HG03432 (cell line): ENCODE results near the gene SESN2.

Source experiments
- ATAC-seq: cut with Tn5 transposase; IDR thresholded peaks from one replicate; pipeline ENCODE4 v1.9.1; 2021; ENCODE audit warnings: mild to moderate bottlenecking, moderate library complexity; ENCODE audit not compliant: unreplicated experiment

SESN2 gene

DNA sequence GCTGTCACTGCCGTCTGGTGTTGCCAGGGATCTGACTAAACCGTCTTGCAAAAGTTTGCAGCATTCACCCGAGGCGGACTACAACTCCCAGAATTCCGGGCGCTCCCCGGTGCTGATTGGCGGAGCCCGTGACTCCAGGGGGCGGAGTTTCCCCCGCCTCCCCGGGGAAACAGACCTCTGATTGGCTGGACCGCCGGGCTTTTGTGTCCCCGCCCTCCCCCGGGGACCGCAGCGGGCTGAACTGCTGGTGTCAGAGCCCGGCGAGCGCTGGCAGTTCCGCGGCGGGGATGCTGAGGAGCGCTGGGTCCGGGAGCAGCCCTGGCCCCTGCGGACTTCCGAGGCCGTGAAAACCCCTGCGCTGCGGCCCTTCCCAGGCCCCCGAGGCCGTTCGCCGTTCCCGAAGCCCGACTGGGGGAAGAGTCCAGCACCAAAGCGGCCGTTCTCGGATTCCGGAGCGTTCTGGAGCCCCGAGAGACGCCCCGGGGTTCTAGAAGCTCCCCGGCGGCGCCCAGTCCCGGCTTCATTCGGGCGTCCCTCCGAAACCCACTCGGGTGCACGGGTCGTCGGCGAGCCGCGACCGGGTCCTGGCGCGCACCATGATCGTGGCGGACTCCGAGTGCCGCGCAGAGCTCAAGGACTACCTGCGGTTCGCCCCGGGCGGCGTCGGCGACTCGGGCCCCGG is at the start of gene SESN2:
Gene SESN2 (plus strand): TSS at position 267 of the 682 bp plus-strand sequence. CDS start 330 bp downstream, at position 597.
- peak; percentile 90 for ATAC-seq

DNA sequence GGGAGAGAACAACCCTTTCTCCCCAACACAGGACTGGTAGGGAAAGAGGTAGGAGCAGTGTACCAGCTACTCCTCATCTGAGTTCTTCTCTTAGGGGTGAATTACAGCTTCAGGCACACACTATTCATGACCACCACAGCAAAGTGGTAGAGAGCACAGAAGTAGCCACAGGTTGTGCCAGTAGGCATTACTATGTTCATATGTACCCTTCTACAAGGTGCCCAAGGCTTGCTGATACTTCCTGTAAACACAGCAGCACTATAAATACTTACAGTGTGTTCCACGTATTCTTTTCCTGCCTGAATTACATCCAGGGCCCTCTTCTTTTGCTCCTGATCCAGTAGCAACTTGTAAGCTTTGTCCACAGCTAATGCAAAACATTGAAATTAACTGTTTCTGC is 49.6 kb upstream of the SESN2 start:
- no peak for ATAC-seq

DNA sequence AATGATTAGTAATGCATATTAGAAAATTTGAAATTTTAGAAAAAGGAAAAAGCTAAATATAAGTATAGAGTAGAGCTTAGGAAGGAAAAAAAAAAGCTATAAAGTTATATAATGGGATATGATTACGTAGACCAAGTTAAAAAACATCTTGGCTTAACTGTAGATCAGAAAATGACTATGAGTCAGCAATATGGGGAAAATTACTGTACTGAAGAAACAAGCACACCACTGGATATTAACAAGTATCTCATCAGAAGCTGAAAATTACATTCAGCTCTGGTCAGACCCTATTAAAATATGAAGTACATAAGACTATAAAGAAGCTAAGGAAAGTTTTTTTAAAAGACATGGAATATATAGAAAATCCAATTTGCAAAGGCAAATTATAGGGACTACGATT is 46.0 kb upstream of the SESN2 start:
- no peak for ATAC-seq

GRCh38 chr1:28229089-28229488 is 30.2 kb upstream of the SESN2 start:
- no peak for ATAC-seq

- ATAC-seq, result no peak
Observed at GRCh38 chr1:28229996-28230395, 29.3 kb upstream of the SESN2 start.

DNA sequence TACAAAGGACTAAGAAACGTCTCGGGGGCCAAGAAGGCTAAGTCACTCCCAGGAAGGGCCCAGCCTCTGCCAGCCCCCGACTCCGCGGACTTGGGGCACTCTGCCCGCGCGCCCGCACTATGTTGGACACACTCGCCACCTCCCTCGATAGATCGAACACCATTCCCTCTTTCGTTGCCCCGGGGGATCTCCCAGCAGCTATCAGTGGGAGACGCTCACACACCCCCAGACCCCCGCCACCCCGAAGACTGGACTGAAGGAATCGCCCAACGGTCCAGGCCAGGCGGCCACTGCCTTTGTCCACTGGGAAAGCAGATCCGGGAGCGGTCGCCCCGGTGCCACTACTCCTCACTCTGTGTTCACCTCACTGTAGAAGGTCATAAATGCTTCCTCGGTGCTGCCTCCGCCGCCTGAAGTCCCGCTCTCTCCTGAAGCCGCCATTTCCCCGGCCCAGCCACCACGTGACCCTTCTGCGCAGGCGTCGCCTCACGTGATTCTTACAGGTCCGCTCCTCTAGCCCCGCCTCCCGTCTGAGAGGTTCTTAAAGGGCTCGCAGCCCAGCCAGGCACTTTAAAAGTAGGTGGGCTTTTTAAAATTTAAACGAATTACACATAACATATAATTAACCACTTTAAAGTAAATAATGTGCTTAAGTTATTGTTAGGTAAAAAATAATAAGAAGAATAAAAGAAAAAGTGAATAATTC is 26.6 kb upstream of the SESN2 start, which contains the start of gene DNAJC8:
Gene DNAJC8 (minus strand): TSS at position 472 of the 706 bp plus-strand sequence. CDS start 31 bp downstream, at position 441.
- peak; percentile 65 for ATAC-seq

DNA sequence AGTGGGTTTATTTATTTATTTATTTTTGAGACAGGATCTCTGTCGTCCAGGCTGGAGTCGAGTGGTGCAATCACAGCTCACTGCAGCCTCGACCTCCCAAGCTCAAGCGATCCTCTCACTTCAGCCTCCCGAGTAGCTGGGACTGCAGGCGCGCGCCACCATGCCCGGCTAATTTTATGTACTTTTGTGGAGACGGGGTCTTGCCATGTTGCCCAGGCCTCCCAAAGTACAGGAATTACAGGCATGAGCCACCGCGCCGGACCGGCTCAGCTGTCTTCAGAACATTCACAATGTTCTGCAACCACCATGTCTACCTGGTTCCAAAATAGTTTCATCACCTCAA is 26.1 kb upstream of the SESN2 start:
- ATAC-seq, result no peak

DNA sequence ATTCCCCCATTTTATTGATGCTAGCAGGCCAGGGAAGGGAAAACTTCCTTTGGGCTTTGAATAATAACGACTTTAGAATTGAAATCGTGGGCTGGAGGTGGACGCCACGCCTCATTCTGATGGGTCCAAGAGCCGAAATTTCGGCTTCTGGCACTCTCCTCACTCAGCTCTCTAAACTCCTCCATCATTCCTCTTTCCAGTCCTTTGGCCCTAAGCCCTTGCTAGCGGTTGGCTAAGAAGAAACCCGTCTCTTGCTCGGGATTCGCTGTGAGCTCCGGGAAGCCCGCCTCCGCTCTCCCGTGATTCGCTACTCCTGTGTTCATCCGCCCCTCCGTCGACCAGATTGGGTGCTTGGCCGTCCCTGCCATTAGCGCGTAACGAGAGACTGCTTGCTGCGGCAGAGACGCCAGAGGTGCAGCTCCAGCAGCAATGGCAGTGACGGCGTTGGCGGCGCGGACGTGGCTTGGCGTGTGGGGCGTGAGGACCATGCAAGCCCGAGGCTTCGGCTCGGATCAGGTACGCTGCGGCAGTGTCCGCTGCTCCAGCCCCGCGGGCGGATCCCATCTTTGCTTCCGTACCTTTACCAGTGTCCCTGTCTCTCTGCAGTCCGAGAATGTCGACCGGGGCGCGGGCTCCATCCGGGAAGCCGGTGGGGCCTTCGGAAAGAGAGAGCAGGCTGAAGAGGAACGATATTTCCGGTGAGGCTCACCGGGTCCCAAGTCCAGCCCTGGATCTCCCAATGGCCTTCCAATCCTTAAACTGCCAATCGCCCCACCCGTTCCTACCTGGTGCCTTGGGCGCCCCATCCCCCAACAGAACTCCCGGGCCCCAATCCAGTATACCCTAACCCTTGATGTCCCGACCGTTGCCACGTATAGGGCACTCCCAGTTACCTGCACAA is 23.3 kb upstream of the SESN2 start, which contains the start of gene ATP5IF1:
Gene ATP5IF1 (plus strand): TSS at position 370 of the 901 bp plus-strand sequence. CDS start 60 bp downstream, at position 430.
- peak; percentile 86 for ATAC-seq

- ATAC-seq, result no peak
Observed at GRCh38 chr1:28236656-28237322, 22.5 kb upstream of the SESN2 start.

DNA sequence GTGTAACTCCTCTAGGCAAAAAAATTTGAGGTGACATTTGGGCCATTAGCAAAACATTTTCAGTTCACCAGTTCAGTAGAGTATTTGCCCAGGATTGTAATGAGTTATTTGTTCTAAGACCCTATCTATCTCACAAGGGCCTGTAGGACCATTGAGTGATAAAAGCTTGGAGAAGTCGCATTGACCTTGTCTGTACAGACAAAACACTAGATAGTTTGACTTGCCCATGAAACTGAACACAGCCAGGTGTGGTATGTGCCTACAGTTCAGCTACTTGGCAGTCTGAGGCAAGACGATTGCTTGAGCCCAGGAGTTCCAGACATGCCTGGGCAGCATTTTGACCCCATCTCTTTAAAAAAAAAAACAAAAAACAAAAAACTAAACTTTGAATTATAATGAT is 20.3 kb upstream of the SESN2 start:
- no peak for ATAC-seq

GRCh38 chr1:28240024-28240423 is 19.3 kb upstream of the SESN2 start:
- no peak for ATAC-seq

GRCh38 chr1:28241638-28242241 is 17.6 kb upstream of the SESN2 start:
- no peak for ATAC-seq

GRCh38 chr1:28243685-28244311 is 15.5 kb upstream of the SESN2 start:
- ATAC-seq, result no peak

DNA sequence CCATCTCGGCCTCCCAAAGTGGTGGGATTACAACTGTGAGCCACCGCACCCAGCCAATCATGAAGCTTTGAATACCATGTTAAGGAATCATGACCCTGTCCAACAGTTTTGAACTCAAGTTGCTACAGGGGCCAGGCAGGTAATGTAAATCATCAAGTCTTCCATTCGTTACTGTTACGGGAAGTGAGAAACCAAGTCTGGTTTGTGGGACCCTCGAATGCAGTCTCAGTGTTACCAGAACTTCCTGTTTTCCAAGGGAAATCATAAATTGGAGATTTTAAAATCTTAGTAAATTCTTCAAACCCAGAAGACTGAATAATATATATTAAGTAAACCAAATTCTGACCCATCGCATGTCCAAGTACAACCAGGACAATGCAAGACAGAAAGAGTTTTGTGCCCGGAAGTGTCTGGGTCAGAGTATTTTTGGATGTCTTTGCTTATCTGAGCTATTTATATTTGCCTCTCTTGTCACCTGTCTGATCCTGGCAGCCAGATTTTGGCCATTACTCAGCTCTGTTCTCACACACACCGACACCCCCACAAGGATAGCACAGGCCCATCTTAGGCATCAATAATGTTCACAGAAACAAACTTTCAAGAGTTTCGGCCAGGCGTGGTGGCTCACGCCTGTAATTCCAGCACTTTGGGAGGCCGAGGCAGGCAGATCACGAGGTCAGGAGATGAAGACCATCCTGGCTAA is 14.6 kb upstream of the SESN2 start:
- ATAC-seq, result no peak

DNA sequence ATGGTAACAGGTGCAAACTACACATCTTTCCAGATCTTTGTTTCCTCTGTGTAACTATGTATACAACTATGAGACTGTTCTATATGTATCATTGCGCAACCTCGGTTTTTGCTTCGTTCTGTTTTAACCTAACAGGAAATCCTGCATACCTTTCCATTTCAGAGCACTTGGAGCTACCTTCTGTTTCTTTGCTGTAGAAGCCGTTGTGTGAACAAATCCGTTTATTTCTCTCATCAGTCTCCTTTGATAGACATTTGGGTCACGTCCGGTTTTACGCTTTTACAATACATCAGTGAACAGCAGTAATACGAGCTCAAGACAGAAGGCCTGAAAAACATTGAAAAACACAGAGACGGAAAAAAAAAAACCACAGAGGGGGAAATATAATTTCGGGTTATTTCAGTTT is 12.9 kb upstream of the SESN2 start:
- no peak for ATAC-seq

- no peak for ATAC-seq
Observed at GRCh38 chr1:28247612-28248272, 11.6 kb upstream of the SESN2 start.

- ATAC-seq, result peak; percentile 34
Observed at GRCh38 chr1:28248273-28249012, 10.9 kb upstream of the SESN2 start.
